ENCODE results near the gene SUPT5H. TPM values are rescaled to one million over a fixed set of nuclear protein-coding genes. Genes with fewer than 3 reads are reported as not detected.

Gene SUPT5H
- total and polyA plus RNA-seq, 9 donors = 51.4 to 163 (median 101) TPM

GRCh38 chr19:39427707-39428106 lies 17.7 kb upstream of the SUPT5H start:
- intact Hi-C loops (cut with DNase I) = no loop called here
- TF ChIP-seq EP300 (IDR thresholded peaks at IDR 0.05) (no peak), CTCF (IDR thresholded peaks at IDR 0.05) (no peak), POLR2A (IDR thresholded peaks at IDR 0.05) (no peak)
- H3K4me3 ChIP-seq = no peak overlapping the region
- peaks cover 8% of the 10 kb centered on the region for H3K4me1 ChIP-seq (ENCODE audit: insufficient read depth)
- no peaks in the 10 kb centered on the region for H3K27me3 ChIP-seq
- peak overlapping the region in 1 of 2 donors; percentile 71 for H3K27ac ChIP-seq
- H3K9me3 ChIP-seq = no peaks in the 10 kb centered on the region
- peak in 1 of 5 donors; percentile 22 for DNase-seq
- no peaks in the 10 kb centered on the region for H3K36me3 ChIP-seq
- WGBS, 3 donors = 81 to 82% (median 81%) methylated on average over 11 of the region's 11 CpGs

GRCh38 chr19:39428283-39429112 lies 16.9 kb upstream of the SUPT5H start:
- Histone ChIP-seq H3K4me3 (no peak overlapping the region), H3K9me3 (no peaks in the 10 kb centered on the region), H3K27ac (peak overlapping the region in 1 of 2 donors; percentile 71), H3K27me3 (no peaks in the 10 kb centered on the region), H3K36me3 (no peaks in the 10 kb centered on the region), H3K4me1 (ENCODE audit: insufficient read depth) (peaks cover 8% of the 10 kb centered on the region)
- 6 to 8% (median 6%) methylated on average over 23 of the region's 23 CpGs for WGBS, 3 donors
- intact Hi-C loops (cut with DNase I) = no loop called here
- no peak for TF ChIP-seq EP300 (IDR thresholded peaks at IDR 0.05)
- DNase-seq = peak; percentile 80 to 91 (median 82)

- Histone ChIP-seq H3K4me3 (no peak overlapping the region), H3K9me3 (no peaks in the 10 kb centered on the region), H3K4me1 (ENCODE audit: insufficient read depth) (peaks cover 17% of the 10 kb centered on the region), H3K27ac (no peak overlapping the region), H3K27me3 (no peaks in the 10 kb centered on the region), H3K36me3 (no peaks in the 10 kb centered on the region)
- WGBS, 3 donors = 66 to 71% (median 70%) methylated on average over 25 of the region's 25 CpGs
- intact Hi-C loops (cut with DNase I) = no loop called here
- DNase-seq = peak in 1 of 5 donors; percentile 27
- TF ChIP-seq CTCF (IDR thresholded peaks at IDR 0.05) (no peak), EP300 (IDR thresholded peaks at IDR 0.05) (no peak), POLR2A (IDR thresholded peaks at IDR 0.05) (no peak)
These were observed 14.4 kb upstream of the SUPT5H start for GRCh38 chr19:39430675-39431593.

- H3K27ac ChIP-seq = no peak overlapping the region
- DNase-seq = no peak
- peaks cover 17% of the 10 kb centered on the region for H3K4me1 ChIP-seq (ENCODE audit: insufficient read depth)
- H3K36me3 ChIP-seq = no peaks in the 10 kb centered on the region
- H3K27me3 ChIP-seq = no peaks in the 10 kb centered on the region
- intact Hi-C loops (cut with DNase I) = no loop called here
- no peak for TF ChIP-seq POLR2A (IDR thresholded peaks at IDR 0.05)
- no peak for TF ChIP-seq CTCF (IDR thresholded peaks at IDR 0.05)
- no peak for TF ChIP-seq EP300 (IDR thresholded peaks at IDR 0.05)
- no peaks in the 10 kb centered on the region for H3K9me3 ChIP-seq
- WGBS, 3 donors = 92 to 97% (median 94%) methylated on average over 8 of the region's 8 CpGs
- no peak overlapping the region for H3K4me3 ChIP-seq
These were observed 12.7 kb upstream of the SUPT5H start for GRCh38 chr19:39432677-39433025.

Measured in ovary (tissue), 9 donors.